GM12878 (cell line): ENCODE measurements around the gene GALP.

Experiments used
- EP300 ChIP-seq, 2 experiments: fragments of 150-350 bp in 1 of 2; IDR thresholded peaks; 2 replicates each; pipeline ENCODE4 v1.6.1; 2011 to 2012; ENCODE audit warnings: low read depth in 2 of 2, low read length in 2 of 2, borderline replicate concordance in 1 of 2, improper control_type of control experiment in 1 of 2, inconsistent platforms in 1 of 2; ENCODE audit not compliant: control insufficient read depth in 1 of 2
- HCFC1 ChIP-seq: fragments of 150-350 bp; IDR thresholded peaks from 2 replicates; pipeline ENCODE4 v1.6.1; 2014; ENCODE audit warnings: low read length
- IKZF1 ChIP-seq: fragments of 450-650 bp; conservative IDR thresholded peaks from 2 replicates; pipeline ENCODE4 v1.6.1; 2017; ENCODE audit warnings: antibody characterized with exemption, mild to moderate bottlenecking
- POLR2A ChIP-seq: IDR thresholded peaks from 2 replicates; pipeline ENCODE4 v1.6.1; 2011; ENCODE audit warnings: low read depth, mild to moderate bottlenecking, low read length
- POLR2AphosphoS5 ChIP-seq: IDR thresholded peaks from 2 replicates; pipeline ENCODE4 v1.6.1; 2011; ENCODE audit warnings: mild to moderate bottlenecking, low read length, inconsistent platforms
- TAF1 ChIP-seq: IDR thresholded peaks from 2 replicates; pipeline ENCODE4 v1.6.1; 2011; ENCODE audit warnings: mild to moderate bottlenecking, low read depth, low read length, borderline replicate concordance
- TARDBP ChIP-seq: IDR thresholded peaks from 2 replicates; pipeline ENCODE4 v1.6.1; 2016; ENCODE audit warnings: borderline replicate concordance
- ZBED1 ChIP-seq: IDR thresholded peaks from 2 replicates; pipeline ENCODE4 v1.6.1; 2016; ENCODE audit warnings: borderline replicate concordance
- TF ChIP-seq, protein P1 (sequence below), 3 experiments: IDR thresholded peaks in 2 of 3; conservative IDR thresholded peaks in 1 of 3; 2 replicates each; pipeline ENCODE4 v1.5.1; 2011; ENCODE audit warnings: low read depth in 3 of 3, low read length in 3 of 3, mild to moderate bottlenecking in 3 of 3, control low read depth in 2 of 3, moderate library complexity in 2 of 3, inconsistent platforms in 1 of 3, mixed read lengths in 1 of 3; ENCODE audit not compliant: control insufficient read depth in 2 of 3, insufficient read depth in 1 of 3; ENCODE audit errors: extremely low read depth in 1 of 3
- TF ChIP-seq, protein P2 (sequence below): fragments of 450-650 bp; IDR thresholded peaks from 2 replicates; pipeline ENCODE4 v1.6.1; 2016; ENCODE audit warnings: mild to moderate bottlenecking
- TF ChIP-seq, protein P3 (sequence below): fragments of 450-650 bp; IDR thresholded peaks from 2 replicates; pipeline ENCODE4 v1.6.1; 2014; ENCODE audit warnings: mild to moderate bottlenecking

DNA sequence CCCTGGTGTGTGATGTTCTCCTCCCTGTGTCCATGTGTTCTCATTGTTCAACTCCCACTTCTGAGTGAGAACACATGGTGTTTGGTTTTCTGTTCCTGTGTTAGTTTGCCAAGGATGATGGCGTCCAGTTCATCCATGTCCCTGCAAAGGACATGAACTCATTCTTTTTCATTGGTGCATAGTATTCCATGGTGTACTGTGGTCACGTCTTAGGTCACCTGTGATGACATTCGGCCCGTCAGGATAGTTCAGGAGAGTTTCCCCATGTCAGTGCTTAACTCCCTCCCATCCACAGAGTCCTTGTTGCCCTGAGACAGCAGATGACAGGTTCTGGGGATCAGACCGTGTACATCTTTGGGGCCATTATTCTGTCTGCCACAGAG lies 26.2 kb upstream of the GALP start:
- TF ChIP-seq HCFC1: no peak
- TF ChIP-seq POLR2AphosphoS5: no peak
- no peak for TF ChIP-seq EP300 (IDR thresholded peaks at IDR 0.05; ENCODE audit: borderline replicate concordance in 1 of 2, control insufficient read depth in 1 of 2, low read depth in 2 of 2, low read length in 2 of 2)
- TF ChIP-seq, protein P1, sequence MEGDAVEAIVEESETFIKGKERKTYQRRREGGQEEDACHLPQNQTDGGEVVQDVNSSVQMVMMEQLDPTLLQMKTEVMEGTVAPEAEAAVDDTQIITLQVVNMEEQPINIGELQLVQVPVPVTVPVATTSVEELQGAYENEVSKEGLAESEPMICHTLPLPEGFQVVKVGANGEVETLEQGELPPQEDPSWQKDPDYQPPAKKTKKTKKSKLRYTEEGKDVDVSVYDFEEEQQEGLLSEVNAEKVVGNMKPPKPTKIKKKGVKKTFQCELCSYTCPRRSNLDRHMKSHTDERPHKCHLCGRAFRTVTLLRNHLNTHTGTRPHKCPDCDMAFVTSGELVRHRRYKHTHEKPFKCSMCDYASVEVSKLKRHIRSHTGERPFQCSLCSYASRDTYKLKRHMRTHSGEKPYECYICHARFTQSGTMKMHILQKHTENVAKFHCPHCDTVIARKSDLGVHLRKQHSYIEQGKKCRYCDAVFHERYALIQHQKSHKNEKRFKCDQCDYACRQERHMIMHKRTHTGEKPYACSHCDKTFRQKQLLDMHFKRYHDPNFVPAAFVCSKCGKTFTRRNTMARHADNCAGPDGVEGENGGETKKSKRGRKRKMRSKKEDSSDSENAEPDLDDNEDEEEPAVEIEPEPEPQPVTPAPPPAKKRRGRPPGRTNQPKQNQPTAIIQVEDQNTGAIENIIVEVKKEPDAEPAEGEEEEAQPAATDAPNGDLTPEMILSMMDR (IDR thresholded peaks at IDR 0.05 in 2 of 3, conservative IDR thresholded peaks at IDR 0.05 in 1 of 3; ENCODE audit: control insufficient read depth in 2 of 3, extremely low read depth in 1 of 3, insufficient read depth in 1 of 3, low read depth in 3 of 3, low read length in 3 of 3): no peak
- TF ChIP-seq, protein P2, sequence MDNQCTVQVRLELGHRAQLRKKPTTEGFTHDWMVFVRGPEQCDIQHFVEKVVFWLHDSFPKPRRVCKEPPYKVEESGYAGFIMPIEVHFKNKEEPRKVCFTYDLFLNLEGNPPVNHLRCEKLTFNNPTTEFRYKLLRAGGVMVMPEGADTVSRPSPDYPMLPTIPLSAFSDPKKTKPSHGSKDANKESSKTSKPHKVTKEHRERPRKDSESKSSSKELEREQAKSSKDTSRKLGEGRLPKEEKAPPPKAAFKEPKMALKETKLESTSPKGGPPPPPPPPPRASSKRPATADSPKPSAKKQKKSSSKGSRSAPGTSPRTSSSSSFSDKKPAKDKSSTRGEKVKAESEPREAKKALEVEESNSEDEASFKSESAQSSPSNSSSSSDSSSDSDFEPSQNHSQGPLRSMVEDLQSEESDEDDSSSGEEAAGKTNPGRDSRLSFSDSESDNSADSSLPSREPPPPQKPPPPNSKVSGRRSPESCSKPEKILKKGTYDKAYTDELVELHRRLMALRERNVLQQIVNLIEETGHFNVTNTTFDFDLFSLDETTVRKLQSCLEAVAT: no peak
- no peak for TF ChIP-seq TAF1
- TF ChIP-seq TARDBP: no peak
- TF ChIP-seq POLR2A: no peak
- TF ChIP-seq ZBED1: no peak
- TF ChIP-seq, protein P3, sequence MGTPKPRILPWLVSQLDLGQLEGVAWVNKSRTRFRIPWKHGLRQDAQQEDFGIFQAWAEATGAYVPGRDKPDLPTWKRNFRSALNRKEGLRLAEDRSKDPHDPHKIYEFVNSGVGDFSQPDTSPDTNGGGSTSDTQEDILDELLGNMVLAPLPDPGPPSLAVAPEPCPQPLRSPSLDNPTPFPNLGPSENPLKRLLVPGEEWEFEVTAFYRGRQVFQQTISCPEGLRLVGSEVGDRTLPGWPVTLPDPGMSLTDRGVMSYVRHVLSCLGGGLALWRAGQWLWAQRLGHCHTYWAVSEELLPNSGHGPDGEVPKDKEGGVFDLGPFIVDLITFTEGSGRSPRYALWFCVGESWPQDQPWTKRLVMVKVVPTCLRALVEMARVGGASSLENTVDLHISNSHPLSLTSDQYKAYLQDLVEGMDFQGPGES: no peak
- TF ChIP-seq IKZF1: no peak
